COR-L47 (cell line): ENCODE measurements around the gene COX4I2.
"Not testable (repeated sequence)": the region's sequence is repeated elsewhere in the genome, so short reads cannot be mapped to it uniquely, and the experiment has no call there.

Experiments
- DNase-seq: peaks from one replicate; lab custom pipeline; 2025; lab: John Stamatoyannopoulos, UW

COX4I2 gene

GRCh38 chr20:31654534-31654933 lies 16.8 kb downstream of the COX4I2 start:
- DNase-seq: no peak

DNA sequence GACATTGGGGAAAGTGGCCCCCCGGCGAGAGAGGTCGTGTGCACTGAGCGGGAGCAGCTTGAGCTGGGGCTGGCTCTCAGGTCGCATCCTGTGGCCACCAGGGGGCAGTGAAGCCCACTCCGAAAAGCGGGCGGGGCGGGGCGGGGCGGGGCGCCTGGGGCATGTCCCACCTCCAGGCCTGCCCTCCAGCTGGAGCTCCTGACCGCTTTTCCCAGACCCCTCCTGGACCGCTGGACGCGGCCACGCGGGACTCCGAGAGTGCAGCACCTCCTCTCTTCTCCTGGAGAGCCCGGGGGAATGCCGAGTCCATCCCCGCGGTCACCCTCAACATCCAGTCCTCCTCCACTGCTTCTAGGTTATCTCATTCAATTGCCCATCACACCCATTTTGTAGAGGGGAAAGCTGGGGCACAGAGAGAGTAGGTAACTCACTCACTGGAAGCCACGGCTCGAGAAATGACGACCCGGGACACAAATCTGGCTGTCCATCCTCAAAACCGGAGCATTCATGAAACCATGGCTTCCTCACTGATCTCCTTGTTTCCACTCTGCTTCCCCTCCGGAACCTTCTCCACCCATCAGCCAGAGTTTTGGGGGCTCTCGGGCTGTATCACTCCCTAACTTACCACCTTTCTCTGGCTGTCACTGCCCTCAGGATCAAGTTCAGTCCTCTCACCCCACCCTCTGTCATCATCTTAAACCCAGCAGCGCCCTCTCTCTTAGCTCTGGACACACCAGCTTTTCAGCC lies 24.1 kb downstream of the COX4I2 start:
- DNase-seq: peak; percentile 65

- no peak for DNase-seq
Observed at GRCh38 chr20:31662372-31662854, 24.7 kb downstream of the COX4I2 start.

DNA sequence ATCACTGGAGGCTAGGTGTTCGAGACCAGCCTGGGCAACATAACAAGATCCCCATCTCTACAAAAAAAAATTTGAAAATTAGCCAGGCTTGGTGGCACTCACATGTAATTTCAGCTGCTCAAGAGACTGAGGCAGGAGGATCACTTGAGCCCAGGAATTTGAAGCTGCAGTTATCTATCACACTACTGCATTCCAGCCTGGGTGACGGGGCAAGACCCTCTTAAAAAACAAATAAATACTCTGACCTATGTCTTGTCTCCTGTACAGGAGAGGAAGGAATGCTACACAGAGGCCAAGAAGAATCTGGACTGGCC lies 25.8 kb downstream of the COX4I2 start:
- no peak for DNase-seq

GRCh38 chr20:31663838-31664695 lies 26.4 kb downstream of the COX4I2 start:
- peak; percentile 26 for DNase-seq

- no peak for DNase-seq
Observed at GRCh38 chr20:31664696-31665354, 27.1 kb downstream of the COX4I2 start.

GRCh38 chr20:31665753-31666152 lies 28.0 kb downstream of the COX4I2 start:
- DNase-seq: no peak

DNA sequence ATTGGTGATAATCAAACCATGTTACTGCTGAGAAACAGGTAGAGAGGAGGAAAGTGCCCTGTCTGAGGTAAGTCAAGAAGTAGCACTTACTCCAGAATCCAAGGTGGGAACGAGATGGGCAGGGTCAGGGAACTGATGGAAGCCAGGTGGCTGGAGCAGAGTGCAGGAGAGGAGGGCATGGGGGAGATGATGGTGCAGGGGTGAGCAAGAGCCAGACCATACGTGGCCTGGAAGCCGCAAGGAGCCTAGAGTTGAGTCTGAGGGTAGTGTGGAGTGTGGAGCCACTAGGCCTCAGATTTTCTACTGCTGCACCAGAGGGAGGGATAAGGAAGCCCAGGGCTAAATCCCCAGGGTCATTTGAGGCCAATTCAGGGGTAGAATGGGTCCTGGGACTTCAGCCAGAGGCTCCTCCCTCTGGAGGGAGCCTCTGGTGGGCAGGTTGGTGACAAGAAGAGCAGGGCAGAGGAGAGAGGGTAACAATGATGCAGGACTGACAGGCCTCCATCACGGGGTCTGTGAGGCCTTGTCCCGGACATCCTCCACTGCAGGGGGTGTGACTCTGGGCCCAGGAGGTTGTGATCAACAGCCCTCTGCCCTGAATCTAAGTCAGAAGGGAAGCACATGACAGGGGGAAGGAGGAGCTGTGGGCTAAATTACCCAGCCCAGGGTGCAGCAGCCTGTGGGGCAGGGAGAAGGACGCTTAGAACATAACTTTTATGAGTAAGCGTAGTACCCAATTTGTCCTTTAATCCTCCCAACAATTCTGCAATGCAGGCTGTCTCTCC lies 28.7 kb downstream of the COX4I2 start:
- DNase-seq: no peak

DNA sequence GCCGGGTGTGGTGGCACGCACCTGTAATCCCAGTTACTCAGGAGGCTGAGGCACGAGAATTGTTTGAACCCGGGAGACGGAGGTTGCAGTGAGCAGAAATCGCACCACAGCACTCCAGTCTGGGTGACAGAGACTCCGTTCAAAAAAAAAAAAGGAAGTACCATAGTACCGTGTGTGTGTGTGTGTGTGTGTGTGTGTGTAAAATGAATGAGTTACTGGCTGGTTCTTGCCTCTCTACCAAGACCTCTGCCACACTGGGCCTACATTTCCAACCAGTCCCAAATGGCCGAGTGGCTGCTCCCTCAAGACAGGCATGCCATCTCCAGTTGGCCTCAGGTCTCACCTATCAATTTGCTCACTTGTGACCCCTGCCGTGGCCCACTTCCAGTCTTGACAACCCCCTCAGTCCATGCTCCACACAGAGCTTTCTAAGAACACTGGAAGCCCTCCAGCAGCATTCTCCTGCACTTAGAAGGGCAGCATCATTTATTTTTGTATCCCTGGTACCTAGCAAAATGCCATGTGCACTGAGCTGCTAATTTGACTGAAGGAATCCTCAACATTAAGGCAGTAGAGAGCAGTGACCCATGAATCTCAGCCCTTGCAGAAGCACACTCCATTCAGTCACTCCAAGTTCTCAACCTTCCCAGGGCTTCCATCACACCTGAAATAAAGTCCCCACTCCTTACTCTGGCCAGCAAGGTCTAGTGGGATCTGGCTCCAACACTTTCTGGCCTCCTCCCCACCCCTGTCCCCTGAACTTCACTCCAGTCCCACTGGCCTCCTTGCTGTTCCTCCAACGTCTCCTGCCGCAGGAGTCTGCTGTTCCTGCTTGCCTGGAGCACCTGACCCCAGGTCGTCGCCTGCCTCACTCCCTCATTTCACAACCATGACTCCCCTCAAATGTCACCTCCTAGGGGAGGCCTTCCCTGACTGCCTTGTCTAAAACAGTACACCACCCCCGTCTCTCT lies 29.9 kb downstream of the COX4I2 start:
- no peak for DNase-seq

DNA sequence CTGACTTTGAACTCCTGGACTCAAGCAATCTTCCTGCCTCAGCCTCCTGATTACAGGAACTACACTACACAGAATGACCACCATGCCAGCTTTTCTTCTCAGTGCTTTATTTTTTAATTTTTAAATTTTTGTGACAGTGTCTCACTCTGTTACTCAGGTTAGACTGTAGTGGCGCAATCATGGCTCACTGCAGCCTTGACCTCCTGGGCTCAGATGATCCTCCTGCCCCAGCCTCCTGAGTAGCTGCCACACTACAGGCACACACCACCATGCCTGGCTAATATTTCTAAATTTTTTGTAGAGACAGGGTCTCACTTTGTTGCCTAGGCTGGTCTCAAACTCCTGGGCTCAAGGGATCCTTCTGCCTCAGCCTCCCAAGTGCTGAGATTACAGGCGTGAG lies 31.2 kb downstream of the COX4I2 start:
- DNase-seq: not testable (repeated sequence)

- DNase-seq: no peak
Observed at GRCh38 chr20:31669876-31670275, 32.2 kb downstream of the COX4I2 start.

- peak; percentile 81 for DNase-seq
Observed at GRCh38 chr20:31670371-31671228, 32.9 kb downstream of the COX4I2 start.

DNA sequence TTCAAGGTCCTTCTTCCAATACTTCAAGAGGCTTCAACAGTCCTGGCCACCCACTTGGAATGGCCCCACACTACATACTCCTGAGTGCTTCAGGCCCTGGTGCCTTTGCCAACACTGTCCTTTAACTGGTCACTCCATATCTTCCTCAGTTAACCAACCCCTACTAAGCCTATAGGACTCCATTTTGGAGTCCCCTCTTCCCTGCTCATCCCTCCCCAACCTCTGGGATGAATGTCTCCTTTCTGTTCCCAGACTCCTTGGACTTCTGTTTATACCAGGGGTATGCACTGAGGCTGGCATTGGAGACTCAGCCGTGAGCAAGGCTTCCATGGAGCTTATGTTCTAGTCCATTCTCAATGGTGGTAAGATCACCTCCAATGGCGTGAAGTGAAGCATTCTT lies 33.6 kb downstream of the COX4I2 start:
- no peak for DNase-seq

GRCh38 chr20:31673435-31673834 lies 35.7 kb downstream of the COX4I2 start:
- no peak for DNase-seq

GRCh38 chr20:31673943-31674463 lies 36.3 kb downstream of the COX4I2 start:
- DNase-seq: no peak

DNA sequence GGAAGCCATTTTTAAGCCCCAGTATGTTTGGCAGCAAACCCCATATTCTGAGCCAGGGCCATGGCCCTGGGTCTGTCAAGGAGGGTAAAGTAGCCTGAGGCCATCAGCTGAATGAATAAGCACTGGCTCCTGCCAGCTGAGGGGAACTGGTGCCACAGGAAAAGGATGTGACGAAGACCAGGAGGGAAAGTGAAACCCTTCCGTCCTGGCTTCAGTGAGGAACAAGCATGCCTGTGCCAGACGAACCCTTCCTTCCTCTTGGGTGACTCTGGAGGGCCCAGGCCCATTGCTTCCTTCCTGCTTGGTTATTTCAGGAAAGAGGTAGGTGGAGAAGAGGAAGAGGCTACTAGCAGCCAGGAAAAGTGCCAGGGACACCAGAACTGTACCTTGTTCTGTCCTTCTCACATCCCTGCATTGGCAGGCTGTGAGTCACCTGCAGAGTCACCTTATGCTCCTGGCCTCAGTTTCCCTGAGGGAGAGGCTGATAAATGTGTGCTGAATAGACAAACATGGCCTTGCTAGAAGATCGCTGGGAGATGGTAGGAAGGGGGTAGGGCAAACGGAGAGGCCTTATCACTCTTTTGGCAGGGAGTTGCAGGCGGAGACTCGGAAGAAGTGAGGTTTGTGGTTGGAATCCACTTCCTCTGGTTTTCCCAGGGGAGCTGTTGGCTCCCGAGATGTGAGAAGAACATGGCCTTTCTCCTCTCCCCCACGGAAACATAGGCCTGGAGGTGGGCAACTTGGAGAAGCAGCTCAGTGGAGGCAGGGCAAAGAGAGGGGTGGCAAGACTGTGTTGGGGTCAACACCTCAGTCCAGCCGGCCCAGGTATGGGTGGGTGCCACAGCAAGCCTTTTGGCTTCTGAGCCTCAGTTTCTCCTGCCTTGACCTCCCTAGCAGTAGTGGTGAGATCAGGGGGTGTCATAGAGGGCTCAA lies 37.4 kb downstream of the COX4I2 start:
- no peak for DNase-seq

DNA sequence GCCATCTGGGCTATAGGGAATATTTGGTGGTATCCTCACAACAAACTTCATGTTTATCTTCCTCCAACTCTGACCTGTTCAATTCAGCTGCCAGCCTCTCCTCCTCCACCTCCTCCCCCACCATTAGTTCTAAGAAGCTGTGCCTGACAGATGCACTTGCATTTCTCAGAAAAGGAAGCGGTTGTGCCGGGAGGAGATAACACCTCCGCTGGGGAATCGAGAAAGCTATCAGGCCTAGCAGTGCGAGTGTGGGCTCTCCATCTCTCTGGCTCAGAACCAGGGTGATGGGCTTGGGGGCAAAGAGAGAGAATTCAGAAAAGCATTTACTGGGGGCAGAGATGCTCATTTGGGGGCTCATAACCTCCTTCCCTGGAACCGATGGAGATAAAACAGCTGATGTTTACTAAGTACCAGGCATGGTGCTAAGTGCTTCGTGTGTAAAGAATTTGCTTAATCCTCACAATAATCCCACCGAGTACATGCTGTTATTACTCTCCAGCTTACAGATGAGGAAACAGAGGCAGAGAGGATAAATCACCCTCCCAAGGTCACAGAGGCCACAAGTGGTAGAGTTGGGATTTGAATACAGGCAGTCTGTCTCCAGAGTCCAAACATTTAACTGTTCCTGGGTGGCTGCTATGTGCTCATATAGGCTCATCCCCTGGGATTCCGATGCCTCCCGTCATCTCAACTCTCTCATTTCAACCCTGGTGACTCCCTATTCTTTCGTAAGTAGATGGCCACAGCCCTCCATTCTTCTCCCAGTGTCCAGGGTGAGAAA lies 38.3 kb downstream of the COX4I2 start:
- no peak for DNase-seq

GRCh38 chr20:31676609-31676989 lies 38.9 kb downstream of the COX4I2 start:
- no peak for DNase-seq
